ENCODE data around the gene MRPS10. TPM values are rescaled to one million over a fixed set of nuclear protein-coding genes. Genes with fewer than 3 reads are reported as not detected.
"Not testable (repeated sequence)": the region's sequence is repeated elsewhere in the genome, so short reads cannot be mapped to it uniquely, and the experiment has no call there.

The MRPS10 gene
- total RNA-seq, 1 experiment from 2014 or later, result 84.6 TPM

DNA sequence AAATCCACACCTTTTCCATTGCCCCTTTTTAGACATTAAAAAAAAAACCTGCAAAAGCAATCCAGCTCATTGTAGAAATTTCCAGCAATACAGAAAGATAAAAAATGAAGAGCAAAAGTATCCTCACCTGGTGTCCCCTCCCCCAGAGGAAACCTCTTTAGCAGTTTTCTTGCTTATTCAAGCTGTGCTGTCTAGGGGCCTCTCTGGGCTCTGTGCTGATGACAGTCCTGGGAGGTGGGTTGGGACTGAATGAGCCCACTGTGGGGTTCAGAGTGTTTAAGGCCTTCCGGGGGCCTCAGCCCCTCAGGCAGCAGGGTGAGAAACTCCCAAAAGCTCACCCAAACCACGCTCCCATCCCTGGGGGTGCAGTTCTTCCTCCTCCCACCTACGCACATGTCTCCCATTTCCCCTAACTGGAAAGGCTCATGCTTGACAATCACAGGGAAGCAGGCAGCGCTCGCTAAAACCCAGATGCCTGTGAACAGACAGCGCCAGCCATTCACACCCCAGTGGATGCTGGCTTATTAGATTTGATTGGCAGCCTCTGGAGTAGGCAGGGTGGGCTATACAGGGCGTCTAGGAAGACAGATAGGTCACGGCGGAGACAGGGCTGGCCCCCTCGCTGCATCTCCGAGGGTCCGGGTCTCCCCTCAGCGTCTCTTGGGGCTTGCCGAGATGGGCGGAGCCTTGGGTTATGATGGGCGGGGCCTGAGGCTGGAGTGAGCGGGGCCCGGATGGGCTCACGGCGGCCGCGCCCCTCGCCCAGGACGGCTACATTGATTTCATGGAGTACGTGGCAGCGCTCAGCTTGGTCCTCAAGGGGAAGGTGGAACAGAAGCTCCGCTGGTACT is 39.9 kb downstream of the MRPS10 start:
- no peak for DNase-seq (ENCODE audit: low spot score)

DNA sequence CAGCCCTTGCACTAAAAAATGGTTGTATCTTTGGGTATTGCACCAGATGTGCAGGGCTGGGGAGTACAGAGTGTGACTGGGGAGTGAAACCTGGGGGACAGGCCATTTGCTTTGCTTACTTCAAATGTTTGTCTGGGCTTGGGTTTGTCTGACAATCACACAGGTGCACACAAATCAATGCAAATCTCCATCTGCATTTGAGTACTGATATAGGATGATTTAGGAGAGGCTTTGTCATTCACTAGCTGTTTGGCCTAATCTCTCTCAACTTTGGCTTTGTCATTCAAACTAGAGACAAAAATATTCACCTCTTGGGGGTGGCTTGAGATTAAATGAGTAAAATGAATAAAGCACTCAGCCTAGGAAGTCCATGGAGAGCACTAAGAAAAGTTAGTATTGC is 40.7 kb downstream of the MRPS10 start:
- no peak for DNase-seq (ENCODE audit: low spot score)

DNA sequence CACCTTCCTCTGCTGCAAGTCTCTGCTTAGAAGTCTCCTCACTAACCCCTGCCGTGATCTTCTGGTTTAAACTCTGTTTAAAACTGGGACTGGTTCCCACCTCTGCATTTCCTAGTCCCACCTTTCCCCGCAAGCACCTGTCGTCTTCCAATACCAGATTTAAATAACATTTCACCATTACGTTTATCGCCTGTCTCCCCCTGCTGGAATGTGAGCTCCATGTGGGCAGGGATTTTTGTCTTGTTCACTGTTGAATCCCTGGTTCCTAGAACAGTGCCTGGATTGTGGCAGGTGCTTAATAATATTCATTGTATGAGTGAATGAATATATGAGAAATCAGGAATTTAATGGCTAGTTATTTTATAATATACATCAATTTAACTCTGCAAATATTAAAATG is 41.8 kb downstream of the MRPS10 start:
- DNase-seq (ENCODE audit: low spot score), result no peak

DNA sequence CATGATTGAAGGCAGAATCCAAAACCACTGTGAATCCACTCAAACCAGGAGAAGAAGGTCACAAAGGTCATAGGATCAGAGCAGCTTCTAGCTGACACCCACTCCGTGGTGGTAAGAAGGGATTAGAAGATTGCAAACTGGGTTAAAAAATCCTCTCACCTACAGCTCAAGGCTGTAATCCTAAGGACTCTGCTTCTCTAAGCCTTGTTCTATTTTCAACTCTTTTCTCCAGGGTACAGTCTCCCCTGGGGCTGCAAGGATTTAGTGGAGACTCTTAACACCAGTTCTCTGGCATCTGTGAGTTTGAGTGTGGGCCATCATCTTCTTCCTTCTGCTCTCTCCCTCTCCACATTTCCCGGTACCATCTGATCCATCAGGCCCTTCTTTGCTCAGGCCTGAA is 44.6 kb downstream of the MRPS10 start, which contains the start of gene GUCA1A:
TSS of gene GUCA1A (plus strand) at position 264 of the 400 bp plus-strand sequence. CDS start 250 bp downstream, outside the sequence.
- no peak for DNase-seq (ENCODE audit: low spot score)

DNA sequence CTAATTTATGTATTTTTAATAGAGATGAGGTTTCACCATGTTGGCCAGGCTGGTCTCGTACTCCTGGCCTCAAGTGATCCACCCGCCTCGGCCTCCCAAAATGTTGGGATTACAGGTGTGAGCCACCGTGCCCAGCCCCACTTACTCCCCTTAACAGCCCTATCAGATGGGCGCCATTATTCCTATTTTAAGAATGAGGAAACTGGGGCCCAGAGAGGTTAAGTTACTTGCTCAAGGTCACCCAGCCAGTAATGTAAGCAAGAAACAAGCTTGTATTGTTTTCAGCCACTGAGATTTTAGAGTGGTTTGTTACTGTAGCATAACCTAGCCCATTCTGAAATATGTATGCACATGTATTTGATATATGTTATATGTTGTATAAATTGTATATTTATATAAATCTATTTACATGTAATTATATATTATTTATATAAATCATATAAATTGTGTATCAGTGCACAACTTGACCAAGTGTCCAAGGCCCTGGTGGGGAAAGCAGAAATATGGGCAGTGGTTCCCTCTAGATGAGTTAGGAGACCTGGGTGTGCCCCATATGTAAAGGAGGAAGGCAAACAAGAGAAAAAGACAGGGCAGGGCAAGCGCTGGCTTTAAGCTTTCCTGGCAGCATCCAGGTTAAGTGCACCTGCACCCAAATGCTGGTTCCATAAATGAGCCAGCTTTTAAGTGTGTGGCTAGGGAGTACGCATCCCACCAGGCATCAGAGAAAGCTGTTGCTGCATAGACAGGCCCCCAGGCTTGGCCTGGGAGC is 45.7 kb downstream of the MRPS10 start:
- DNase-seq (ENCODE audit: low spot score), result no peak

DNA sequence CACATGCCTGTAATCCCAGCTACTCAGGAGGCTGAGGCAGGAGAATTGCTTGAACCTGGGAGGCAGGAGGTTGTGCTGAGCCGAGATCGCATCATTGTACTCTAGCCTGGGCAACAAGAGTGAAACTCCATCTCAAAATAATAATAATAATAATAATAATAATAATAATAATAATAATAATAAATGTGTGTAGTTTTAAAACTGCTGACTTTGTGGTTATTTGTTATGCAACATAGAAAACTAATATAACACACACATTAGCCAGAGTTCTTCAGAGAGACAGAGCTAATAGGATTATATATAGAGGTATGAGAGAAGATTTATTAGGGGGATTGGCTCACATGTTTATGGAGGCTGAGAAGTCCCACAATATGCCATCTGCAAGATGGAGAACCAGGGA is 47.9 kb downstream of the MRPS10 start:
- DNase-seq (ENCODE audit: low spot score), result not testable (repeated sequence)

DNA sequence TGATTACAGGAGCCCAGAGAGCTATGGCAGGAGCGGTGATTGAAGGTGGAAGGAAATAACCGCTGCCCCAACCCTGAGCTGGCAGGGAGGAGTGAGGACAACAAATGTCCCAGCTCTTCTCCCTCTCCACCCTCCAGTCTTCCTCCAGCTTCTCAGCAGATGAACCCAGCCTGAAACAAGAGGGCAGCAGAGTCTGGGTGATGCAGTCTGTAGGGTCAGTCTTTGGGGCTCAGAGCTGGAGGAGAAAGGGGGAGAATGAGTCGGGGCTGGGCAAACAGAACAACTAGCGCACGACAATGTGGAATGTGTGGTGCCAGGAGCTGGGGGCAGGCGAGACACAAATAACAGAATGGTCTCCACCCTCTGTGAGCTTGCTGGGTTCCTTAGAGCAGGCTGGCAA is 49.0 kb downstream of the MRPS10 start:
- DNase-seq (ENCODE audit: low spot score), result no peak

DNA sequence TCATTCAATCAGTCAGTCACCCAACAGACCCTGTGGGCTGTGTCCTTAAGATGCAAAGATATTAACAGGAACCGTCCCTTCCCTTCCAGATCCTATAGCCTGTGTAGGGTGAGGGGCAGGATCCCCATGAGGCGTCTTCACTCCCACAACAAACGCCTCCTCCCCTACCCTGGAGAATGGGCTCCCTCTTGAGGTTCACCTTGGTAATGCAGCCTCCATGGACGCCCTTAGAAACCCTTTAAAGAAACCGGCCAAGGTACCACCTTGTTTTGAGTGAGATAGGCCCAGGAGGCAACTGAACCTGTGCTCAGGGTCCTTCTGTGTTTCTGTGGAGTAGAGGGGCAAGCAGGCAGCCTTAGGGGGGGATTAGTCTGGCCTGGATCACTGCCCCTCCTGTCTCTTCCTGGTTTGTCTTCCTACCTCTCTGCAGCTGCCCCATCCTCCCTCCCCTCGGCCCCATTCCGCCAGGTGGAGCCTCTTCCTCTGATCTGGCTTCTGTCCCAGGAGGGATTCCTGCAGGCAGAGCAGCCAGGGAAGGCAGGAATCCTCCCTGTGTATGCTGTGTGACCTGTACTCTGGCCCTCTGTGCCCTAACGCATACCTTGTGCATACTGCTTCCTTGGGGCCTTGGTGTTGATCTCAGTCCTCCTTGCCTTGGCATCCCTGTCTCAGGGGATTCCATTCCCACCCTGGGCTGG is 51.1 kb downstream of the MRPS10 start:
- peak; percentile 72 for DNase-seq (ENCODE audit: low spot score)

DNA sequence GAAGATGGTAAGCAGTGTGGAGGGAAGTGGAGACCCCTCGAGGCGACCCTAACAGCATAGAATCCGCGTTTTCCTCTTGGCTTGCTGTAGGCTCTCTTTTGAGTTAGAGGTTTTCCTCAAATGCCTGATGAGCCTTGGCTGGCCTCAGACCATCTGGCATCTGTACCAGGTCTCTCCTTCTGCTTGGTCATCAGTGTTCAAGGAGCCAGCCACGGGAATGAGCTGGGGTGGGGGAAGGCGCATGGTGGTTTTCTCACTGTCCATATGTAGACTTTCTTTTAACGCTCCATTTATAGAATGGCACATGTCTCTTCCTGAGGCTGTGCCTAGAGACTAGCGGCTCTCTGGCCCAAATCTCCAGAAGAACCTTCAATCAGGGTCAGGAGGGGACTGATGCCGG is 52.6 kb downstream of the MRPS10 start:
- DNase-seq (ENCODE audit: low spot score), result no peak

DNA sequence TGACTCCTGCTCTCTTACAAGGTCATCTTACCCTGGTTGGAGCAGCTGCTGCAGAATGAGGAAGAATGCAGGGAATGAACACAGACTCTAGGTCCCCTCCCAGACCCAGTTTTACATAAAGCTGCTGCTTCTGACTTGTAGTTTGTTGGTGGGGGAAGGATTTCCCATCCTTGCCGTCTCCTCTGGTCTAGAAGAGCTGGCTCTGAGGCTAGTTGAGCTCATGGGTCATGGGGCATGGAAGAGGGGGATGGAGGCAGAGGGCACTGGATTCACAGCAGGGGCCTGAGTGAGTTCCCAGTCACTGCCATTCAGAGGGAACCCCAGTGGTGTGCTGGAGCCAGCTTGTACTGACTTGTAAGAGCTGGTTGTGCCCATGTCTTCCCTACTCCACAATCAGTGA is 53.7 kb downstream of the MRPS10 start:
- DNase-seq (ENCODE audit: low spot score), result no peak

DNA sequence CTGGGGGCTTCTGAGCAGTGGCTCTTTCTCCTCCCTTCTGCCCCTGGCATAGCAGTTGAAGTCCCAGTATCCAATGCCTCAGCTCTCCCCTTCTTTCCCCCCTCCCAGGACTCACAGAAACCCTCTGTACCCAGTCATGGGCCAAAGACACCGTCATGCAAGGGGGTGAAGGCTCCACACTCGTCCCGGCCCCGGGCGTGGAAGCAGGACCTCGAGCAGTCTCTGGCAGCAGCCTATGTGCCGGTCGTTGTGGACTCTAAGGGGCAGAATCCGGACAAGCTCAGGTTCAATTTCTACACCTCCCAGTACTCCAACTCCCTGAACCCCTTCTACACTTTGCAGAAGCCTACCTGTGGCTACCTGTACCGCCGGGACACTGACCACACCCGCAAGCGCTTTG is 54.8 kb downstream of the MRPS10 start:
- DNase-seq (ENCODE audit: low spot score), result no peak

DNA sequence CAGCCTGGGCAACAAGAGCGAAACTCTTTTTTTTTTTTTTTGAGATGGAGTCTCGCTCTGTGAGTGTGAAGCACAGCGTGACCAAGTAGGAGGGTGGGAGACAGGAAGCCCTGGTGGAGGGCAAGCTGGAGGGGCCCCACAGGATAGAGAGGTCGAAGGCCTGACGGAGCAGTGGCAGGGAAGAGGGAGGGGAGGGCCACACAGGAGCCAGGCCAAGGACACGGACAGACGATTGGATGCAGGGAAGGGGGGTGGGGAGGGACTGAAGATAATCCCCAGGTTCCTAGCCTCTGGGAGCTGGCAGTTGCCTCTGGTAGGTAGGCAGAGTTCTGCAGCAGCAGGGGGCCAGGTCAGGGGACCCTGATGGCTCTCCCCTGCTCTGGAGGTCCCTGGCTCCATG is 55.3 kb downstream of the MRPS10 start:
- DNase-seq (ENCODE audit: low spot score), result no peak

DNA sequence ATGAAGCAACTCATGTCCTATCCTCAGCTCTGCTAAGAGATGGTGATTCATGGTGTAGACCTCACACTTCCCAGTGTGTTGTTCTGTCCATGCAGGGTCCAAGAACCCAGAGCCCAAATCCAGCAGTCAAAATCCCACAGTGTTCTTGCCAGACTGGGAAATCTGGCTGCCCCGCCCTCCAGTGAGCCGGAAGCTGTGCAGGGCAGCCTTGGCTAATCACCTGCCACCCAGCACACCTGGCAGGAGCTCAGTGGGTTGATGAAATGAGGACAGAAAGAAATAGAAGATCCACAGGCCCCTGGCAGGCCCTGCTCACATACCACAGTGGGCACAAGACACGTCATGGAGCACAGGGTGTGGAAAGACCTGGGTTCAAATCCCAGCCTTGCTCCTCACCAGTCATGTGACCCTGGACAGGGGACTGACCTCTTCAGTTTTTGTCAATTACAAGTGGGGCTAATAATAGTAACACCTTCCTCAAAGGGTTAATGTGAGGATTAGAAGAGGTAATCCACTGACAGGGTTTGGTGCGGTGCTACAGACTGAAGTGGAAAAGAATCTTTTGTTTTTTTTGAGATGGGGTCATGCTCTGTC is 58.1 kb downstream of the MRPS10 start:
- DNase-seq (ENCODE audit: low spot score), result no peak

DNA sequence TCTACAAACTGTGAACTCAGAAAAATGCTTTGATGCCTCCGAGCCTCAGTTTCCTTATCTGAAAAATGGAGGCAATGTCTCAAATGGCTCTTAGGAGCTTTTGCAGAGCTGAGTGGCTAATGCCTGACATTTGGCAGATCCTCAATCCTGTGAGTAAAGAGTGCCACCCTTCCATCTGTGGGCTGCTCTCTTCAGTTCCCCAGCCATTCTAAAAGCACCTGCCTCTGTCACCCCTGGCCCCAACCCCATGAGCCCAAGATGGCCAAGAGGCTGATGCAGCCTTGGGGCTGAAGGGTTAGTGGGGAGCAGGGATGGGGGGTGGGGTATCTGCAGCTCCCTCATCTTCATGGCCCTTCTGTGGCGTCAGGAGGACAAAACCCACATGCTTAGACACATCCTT is 59.0 kb downstream of the MRPS10 start:
- no peak for DNase-seq (ENCODE audit: low spot score)

DNA sequence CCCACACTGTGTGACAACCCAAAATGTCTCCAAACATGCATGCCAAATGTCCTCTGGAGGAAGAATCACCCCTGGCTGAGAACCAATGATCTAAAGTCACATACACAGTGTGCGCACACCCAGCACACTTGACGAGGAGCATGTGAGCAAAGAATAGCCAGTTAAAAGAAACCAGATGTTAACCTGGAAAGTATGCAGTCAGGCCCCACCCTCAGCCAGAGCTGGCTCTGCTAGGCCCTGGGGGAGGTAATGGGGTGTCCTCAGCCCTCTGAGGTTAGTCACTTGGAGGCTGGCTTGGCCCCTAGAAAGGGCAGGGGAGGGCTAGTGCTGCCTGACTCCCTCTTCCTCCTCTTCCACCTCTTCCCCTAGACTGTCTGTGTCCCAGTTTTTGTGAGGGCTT is 59.6 kb downstream of the MRPS10 start:
- no peak for DNase-seq (ENCODE audit: low spot score)

Other genes starting within 250 kb of the MRPS10 start
- 27.8 and 30.4 TPM in 2 replicates for gene TAF8, start 167.3 kb downstream of the MRPS10 start, total RNA-seq (2014; rRNA removed; shearing (Covaris generic))
- gene C6orf132, start 75.2 kb downstream of the MRPS10 start, total RNA-seq (2014; rRNA removed; shearing (Covaris generic)), result not detected in 2 replicates
- gene GUCA1A, start 44.5 kb downstream of the MRPS10 start, total RNA-seq (2014; rRNA removed; shearing (Covaris generic)), result not detected in 2 replicates
- not detected in 2 replicates for gene GUCA1B, start 22.9 kb downstream of the MRPS10 start, total RNA-seq (2014; rRNA removed; shearing (Covaris generic))
- 4.3 and 5.2 TPM in 2 replicates for gene TRERF1, start 234.1 kb upstream of the MRPS10 start, total RNA-seq (2014; rRNA removed; shearing (Covaris generic))

Measured in H4 (cell line).